GM21737 (cell line): ENCODE results near the gene CFAP410.
"Not testable (repeated sequence)": the region's sequence is repeated elsewhere in the genome, so short reads cannot be mapped to it uniquely, and the experiment has no call there.

Experiments
- ATAC-seq: cut with Tn5 transposase; IDR thresholded peaks from one replicate; pipeline ENCODE4 v1.9.1; 2021; ENCODE audit warnings: mild to moderate bottlenecking, moderate library complexity; ENCODE audit not compliant: unreplicated experiment

Gene CFAP410

GRCh38 chr21:44318489-44319285, 20.5 kb downstream of the CFAP410 start:
- ATAC-seq: no peak

GRCh38 chr21:44317871-44318270, 21.3 kb downstream of the CFAP410 start:
- ATAC-seq: no peak

GRCh38 chr21:44317241-44317782, 21.9 kb downstream of the CFAP410 start:
- no peak for ATAC-seq

GRCh38 chr21:44316277-44316900, 22.8 kb downstream of the CFAP410 start:
- ATAC-seq: no peak

DNA sequence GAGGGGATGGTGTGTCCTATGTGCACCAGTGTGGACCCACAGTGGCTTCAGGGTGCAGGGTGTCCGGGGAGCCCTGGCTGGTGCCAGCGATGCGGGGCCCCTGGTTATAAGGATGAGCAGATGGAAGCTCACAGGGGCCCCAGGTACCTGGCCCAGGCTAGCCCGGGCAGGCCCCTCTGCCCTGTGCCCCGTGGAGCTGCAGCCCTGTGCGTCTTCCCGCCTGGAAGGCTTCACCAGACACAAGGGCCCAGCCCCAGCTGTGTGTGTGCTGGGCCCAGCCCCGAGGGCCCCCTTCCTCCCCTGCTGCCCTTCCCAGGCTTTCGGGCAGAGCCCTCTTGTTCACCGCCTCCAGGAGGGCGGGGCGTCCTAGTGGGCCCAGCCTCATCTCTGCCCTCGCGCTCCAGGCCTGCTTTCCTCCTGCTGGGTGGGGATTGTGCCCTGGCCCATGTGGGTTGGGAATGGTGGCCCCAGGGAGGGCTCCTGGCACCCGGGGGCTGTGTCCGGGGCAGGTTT, 23.4 kb downstream of the CFAP410 start:
- ATAC-seq: no peak

- ATAC-seq: no peak
These were observed 24.6 kb downstream of the CFAP410 start for GRCh38 chr21:44314561-44314960.

DNA sequence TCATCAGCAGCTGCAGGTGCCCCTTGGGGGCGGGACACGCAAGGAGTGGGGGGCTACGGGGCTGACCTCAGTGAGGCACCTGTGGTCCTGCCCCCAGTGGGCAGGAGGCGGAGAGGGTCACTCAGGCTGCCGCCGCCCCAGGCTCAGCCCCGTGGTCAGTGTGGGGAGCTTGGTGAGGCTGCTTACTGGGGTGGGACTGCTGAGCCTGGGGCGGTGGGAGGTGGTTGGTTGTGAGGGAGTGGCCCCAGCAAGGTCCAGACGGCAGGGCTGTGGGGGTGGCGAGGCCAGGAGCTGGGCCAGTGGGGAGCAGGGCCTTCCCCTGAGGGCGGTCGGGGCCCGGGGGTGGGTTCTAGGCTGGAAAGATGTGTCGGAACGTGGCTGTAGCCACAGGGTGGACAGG, 25.1 kb downstream of the CFAP410 start:
- ATAC-seq: no peak

DNA sequence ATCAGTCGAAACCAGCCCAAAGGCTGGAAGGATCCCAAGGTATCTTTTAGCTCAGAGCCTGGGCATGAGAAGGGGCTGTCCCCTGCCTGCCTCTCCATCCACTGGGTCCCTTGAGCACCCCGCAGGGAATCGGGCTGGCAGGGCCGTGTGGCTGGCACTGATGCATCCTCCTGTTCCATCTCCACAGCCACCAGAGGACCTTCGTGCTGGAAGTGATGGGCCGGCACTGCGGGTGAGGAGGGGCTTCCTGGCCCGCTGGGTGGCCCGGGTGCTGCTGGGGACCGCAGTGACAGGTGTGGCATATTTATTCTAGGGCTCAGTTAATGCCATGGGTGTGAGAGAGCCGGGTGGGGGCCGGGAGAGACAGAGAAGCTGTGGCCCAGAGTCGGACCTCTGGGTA, 25.7 kb downstream of the CFAP410 start:
- ATAC-seq: no peak

DNA sequence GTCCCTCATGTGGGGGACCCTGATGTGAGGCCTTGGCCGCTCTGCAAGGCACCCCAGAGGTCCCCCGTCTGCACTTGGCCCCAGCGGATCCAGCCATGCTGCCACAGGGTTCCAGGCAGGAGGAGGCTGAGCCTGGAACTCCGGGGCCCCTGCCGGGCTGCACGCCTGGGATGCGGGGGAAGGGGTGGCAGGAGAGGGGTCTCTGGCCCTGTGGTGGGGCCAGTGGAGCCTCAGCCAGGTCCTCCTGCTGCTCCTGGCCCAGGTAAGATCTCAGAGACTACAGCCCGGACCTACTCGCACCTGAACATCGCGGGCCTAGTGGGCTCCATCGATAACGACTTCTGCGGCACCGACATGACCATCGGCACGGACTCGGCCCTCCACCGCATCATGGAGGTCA, 26.5 kb downstream of the CFAP410 start:
- no peak for ATAC-seq

DNA sequence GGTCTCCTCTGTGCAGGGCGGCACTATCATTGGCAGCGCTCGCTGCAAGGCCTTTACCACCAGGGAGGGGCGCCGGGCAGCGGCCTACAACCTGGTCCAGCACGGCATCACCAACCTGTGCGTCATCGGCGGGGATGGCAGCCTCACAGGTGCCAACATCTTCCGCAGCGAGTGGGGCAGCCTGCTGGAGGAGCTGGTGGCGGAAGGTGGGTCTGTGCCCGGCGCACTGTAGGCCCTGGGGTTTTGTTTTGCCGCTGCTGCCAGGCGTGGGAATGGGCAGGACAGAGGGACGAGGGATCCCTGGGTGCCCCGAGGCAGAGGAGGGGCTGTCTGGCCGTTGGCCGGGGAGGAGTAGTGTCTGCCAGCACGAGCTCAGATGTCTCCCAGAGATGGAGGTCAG, 27.1 kb downstream of the CFAP410 start:
- ATAC-seq: no peak

DNA sequence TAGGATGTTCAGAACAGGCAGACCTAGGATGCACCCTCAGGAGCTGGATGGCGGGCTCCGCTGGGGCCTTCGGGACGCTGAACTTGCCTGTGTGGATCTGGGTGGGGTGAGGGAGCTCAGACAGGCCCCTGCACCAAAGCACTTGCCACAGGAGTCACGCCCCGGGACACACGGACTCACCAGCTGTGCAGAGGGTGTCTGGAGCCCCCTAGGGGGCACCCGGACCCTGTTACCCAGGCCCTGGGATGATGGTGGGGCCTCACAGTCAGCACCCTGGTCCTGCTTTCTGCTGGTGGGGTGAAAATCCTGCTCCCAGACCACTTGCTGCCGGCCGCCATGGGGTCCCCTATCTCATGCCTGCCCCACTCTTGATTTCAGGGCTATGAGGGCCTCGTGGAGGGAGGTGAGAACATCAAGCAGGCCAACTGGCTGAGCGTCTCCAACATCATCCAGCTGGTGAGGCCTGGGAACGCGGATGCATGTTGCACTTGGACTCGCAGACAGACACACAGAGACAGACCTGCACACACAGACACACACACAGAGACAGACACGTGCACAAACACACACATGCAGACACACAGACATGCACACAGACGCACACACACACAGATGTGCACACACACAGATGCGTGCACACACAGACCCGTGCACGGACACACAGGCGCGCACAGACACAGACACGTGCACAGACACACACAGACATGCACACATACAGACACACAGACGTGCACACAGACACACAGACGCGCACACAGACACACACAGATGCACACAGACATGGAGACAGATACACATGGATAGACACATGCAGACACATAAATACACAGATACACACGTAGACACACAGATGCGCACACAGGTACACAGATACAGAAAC, 28.3 kb downstream of the CFAP410 start:
- no peak for ATAC-seq

- no peak for ATAC-seq
These were observed 32.1 kb downstream of the CFAP410 start for GRCh38 chr21:44306936-44307704.

DNA sequence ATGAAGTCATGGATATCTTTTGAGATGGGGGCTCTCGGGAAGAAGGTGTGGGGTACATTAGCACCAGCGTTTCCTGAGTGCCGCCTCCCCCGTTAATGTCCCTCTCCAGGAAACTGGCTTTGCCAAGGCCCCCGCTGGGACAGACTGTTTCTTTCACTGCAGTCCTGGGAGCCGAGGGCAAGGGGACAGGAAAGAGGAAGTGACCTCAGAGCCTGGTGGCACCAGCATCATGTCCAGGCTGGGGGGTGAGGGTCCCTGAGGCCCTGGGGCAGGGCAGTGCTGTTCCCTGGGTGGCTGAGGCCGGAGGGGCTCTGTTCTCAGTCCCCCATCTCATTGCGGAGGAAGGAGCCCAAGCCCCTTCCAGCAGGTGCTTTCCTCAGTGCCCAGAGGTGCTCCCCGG, 33.5 kb downstream of the CFAP410 start:
- ATAC-seq: no peak

DNA sequence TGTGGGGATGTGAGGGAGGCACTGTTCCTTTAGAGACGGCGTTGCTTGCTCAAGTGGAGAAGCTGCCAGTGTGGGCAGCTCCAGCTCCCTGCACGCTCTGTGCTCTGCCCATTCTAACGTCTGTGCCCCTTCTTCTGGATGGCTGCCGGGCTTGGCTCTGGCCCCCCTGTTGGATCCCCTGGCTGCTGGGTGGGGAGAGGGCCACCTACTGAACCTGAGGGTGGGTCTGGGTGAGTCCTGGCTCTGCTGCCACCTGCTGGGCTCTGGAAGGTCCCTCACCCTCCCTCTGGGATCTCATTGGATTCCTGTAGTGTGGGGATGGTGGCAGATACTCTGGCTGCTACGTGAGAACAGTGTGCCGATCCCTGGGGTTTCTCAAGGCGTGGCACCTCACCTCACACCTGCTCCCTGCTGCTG, 34.3 kb downstream of the CFAP410 start:
- no peak for ATAC-seq

- ATAC-seq: no peak
These were observed 35.1 kb downstream of the CFAP410 start for GRCh38 chr21:44304011-44304616.

DNA sequence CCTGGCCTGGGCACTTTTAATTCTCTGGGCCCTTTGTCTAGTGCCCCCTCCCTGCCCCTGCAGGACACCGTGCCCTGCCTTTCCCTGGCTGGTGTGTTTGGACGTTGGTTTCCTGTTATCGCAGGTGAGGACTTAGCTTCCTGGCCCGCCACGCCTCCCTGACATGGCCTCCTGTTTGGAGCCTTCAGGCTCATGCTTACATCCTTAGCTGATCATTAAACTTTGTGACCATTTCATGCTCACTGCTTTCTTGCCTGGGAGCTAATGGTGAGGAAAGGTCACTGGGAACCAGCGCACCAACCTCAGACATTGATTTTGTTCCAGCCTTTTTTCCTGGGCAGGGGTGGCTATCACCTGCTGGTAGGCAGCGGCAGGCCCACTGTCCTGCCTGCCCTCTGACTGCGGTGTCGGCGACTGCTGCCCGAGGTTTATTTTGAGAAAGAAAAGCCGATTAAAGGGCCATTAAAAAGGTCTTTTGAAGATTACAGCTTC, 35.7 kb downstream of the CFAP410 start:
- no peak for ATAC-seq

DNA sequence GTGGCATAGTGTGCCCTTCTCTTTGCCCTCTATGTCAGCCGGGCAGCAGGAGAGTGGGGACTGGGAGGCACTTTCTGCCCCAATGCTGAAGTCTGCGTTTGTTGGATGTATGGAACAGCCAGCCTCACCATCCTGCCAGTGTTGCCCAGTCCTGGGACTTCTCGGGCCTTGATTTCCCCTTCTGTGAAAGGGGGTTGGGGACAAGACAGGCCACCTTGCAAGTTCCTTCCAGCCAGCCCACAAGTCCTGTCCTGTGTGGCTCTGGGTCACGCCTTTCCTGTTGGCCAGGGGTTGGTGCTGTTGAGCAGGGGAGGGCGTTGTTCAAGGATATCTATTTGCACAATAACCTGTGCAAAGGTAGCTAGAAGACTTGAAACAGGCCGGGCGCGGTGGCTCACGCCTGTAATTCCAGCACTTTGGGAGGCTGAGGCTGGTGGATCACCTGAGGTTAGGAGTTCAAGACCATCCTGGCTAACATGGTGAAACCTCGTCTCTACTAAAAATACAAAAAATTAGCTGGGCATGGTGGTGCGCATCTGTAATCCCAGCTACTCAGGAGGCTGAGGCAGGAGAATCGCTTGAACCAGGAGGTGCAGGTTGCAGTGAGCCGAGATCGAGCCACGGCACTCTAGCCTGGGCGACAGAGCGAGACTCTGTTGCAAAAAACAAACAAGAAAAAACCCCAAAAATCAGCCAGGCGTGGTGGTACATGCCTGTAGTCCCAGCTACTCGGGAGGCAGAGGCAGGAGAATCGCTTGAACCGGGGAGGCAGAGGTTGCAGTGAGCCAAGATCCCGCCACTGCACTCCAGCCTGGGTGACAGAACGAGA, 36.4 kb downstream of the CFAP410 start:
- ATAC-seq: not testable (repeated sequence)

DNA sequence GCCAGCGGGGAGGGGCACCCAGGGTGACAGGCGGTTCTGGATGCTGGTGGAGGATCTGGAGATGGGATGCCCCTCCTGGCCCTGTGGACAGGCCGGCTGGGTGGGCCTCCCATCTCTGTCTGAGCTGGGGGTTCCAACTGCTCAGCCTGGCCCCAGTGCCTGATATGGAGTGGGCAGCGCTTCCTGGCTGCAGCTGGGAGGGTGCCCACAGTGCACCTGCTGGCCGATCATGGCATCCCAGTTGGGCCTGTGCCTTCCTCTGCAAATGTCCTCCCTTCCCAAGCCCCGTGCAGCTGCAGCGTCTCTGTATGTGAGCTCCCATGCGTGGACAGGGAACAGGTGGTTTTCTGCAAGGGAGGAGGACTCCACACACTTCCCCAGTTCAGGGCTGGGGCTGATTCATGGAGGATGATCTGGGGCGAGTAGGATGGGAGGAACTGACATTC, 37.2 kb downstream of the CFAP410 start:
- ATAC-seq: no peak

GRCh38 chr21:44301141-44301540, 38.0 kb downstream of the CFAP410 start:
- ATAC-seq: no peak
